CD4-positive, CD25-positive, alpha-beta regulatory T cell (primary cell): ENCODE measurements around the gene DPYD. TPM values are rescaled to one million over a fixed set of nuclear protein-coding genes. Genes with fewer than 3 reads are reported as not detected.
"Not testable (repeated sequence)": the region's sequence is repeated elsewhere in the genome, so short reads cannot be mapped to it uniquely, and the experiment has no call there.

ENCODE experiments used
- ATAC-seq, 2 donors: fragments of 150-1000 bp; cut with Tn5 transposase; one replicate each; pipeline ENCODE4 v1.10.0; 2021; ENCODE audit warnings: low read depth in 2 of 2, moderate number of reproducible peaks in 2 of 2, moderate library complexity in 1 of 2
- DNase-seq, 3 donors: peaks; one replicate each; pipeline versions ENCODE4 v3.0.0 to v3.0.0-alpha.2; 2012 to 2022; ENCODE audit warnings: mixed read lengths in 1 of 3
- H3K27ac ChIP-seq: one replicate; pipeline ENCODE4 v1.7.0; 2013; ENCODE audit warnings: mild to moderate bottlenecking, low read length; ENCODE audit not compliant: insufficient read depth, poor library complexity, severe bottlenecking
- H3K27me3 ChIP-seq: one replicate; pipeline ENCODE4 v1.7.0; 2013; ENCODE audit warnings: low read length; ENCODE audit not compliant: control insufficient read depth, insufficient read depth
- H3K36me3 ChIP-seq: one replicate; pipeline ENCODE4 v1.7.0; 2013; ENCODE audit warnings: mild to moderate bottlenecking, low read length, moderate library complexity; ENCODE audit not compliant: control insufficient read depth, insufficient read depth
- H3K4me1 ChIP-seq: 2 replicates; pipeline ENCODE4 v1.7.0; 2013; ENCODE audit warnings: mild to moderate bottlenecking, low read length; ENCODE audit not compliant: insufficient read depth, control insufficient read depth, poor library complexity, severe bottlenecking
- H3K4me3 ChIP-seq: one replicate; pipeline ENCODE4 v1.7.0; 2013; ENCODE audit warnings: low read depth, mild to moderate bottlenecking, low read length, moderate library complexity
- H3K9me3 ChIP-seq, 2 experiments: 1 replicate in 1 of 2; 2 replicates in 1 of 2; pipeline ENCODE4 v1.7.0; 2013; ENCODE audit warnings: low read length in 2 of 2, mild to moderate bottlenecking in 1 of 2, moderate library complexity in 1 of 2; ENCODE audit not compliant: control insufficient read depth in 2 of 2
- H3K27ac Mint-ChIP-seq, 3 donors: one replicate each; pipeline ENCODE4 v1.8.0; 2020 to 2022; ENCODE audit warnings: mild to moderate bottlenecking in 3 of 3, mixed read lengths in 3 of 3, moderate library complexity in 2 of 3
- H3K27me3 Mint-ChIP-seq: one replicate; pipeline ENCODE4 v1.8.0; 2022; ENCODE audit warnings: mild to moderate bottlenecking, mixed read lengths
- H3K36me3 Mint-ChIP-seq: one replicate; pipeline ENCODE4 v1.8.0; 2020; ENCODE audit warnings: mixed read lengths
- H3K4me1 Mint-ChIP-seq, 4 donors: one replicate each; pipeline ENCODE4 v1.8.0; 2020 to 2022; ENCODE audit warnings: mixed read lengths in 4 of 4, mild to moderate bottlenecking in 1 of 4
- H3K4me3 Mint-ChIP-seq, 4 donors: one replicate each; pipeline ENCODE4 v1.8.0; 2020 to 2022; ENCODE audit warnings: mild to moderate bottlenecking in 4 of 4, mixed read lengths in 4 of 4, moderate library complexity in 3 of 4
- H3K9me3 Mint-ChIP-seq, 7 donors: one replicate each; pipeline ENCODE4 v1.8.0; 2020 to 2022; ENCODE audit warnings: mixed read lengths in 7 of 7, mild to moderate bottlenecking in 3 of 7, moderate library complexity in 2 of 7
- polyA plus RNA-seq, 4 donors: library from polyadenylated mRNA; unstranded; fragments of 300-500 nt; fragmentation: Illumina TruSeq; gene quantifications; one replicate each; pipeline ENCODE4 v1.2.3, GENCODE V29; 2021
- total RNA-seq: library from RNA; stranded (reverse); gene quantifications from one replicate; pipeline ENCODE4 v1.2.3, GENCODE V29; 2022

The DPYD gene
- total and polyA plus RNA-seq, 5 donors from 2014 or later: 47.6 to 87.3 (median 55.2) TPM

DNA sequence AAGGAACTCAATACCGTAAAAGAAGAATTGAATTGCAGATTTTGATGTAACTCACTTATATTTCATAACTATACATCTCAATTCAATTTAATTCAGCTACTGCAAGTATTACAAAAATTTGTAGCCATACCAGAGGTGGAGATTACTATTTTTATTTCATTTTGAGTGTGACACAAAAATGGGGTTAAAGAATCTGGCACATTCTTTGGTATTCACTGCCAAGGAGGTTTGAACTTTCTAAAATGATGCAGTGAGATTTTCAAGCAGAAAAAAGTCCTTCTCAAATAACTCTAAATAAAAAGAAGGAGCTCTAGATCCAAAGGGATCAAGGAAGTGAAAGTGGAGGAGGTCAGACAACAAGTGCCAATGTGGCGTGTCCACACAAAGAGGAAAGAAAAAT is 569.0 kb downstream of the DPYD start:
- no peaks in the 10 kb centered on the region for H3K9me3 ChIP-seq
- Mint-ChIP-seq H3K36me3 (peaks cover 49% of the 10 kb centered on the region), H3K4me1 (peaks cover 0 to 7% (median 3%) of the 10 kb centered on the region in 4 donors), H3K27ac (no peak overlapping the region), H3K4me3 (no peak overlapping the region), H3K27me3 (no peaks in the 10 kb centered on the region), H3K9me3 (peaks cover 0 to 3% (median 0%) of the 10 kb centered on the region in 7 donors)
- H3K27me3 ChIP-seq: no peaks in the 10 kb centered on the region
- no peaks in the 10 kb centered on the region for H3K4me1 ChIP-seq
- peaks cover 2% of the 10 kb centered on the region for H3K36me3 ChIP-seq
- no peak overlapping the region for H3K27ac ChIP-seq
- H3K4me3 ChIP-seq: no peak overlapping the region
- ATAC-seq (no peak), DNase-seq (no peak)

- H3K4me3 Mint-ChIP-seq: no peak overlapping the region
- H3K27ac ChIP-seq: no peak overlapping the region
- ATAC-seq (no peak), DNase-seq (no peak)
- H3K4me1 ChIP-seq: no peaks in the 10 kb centered on the region
- peaks cover 2% of the 10 kb centered on the region for H3K36me3 ChIP-seq
- no peaks in the 10 kb centered on the region for H3K27me3 Mint-ChIP-seq
- no peaks in the 10 kb centered on the region for H3K27me3 ChIP-seq
- H3K4me3 ChIP-seq: no peak overlapping the region
- peaks cover 49% of the 10 kb centered on the region for H3K36me3 Mint-ChIP-seq
- H3K9me3 Mint-ChIP-seq: peaks cover 0 to 3% (median 0%) of the 10 kb centered on the region in 7 donors
- no peak overlapping the region for H3K27ac Mint-ChIP-seq
- peaks cover 0 to 15% (median 3%) of the 10 kb centered on the region in 4 donors for H3K4me1 Mint-ChIP-seq
- H3K9me3 ChIP-seq: no peaks in the 10 kb centered on the region
These were observed 570.2 kb downstream of the DPYD start for GRCh38 chr1:97350662-97351061.

GRCh38 chr1:97350241-97350640 is 570.6 kb downstream of the DPYD start:
- Histone ChIP-seq H3K9me3 (no peaks in the 10 kb centered on the region), H3K4me1 (no peaks in the 10 kb centered on the region), H3K27ac (no peak overlapping the region), H3K27me3 (no peaks in the 10 kb centered on the region), H3K36me3 (peaks cover 2% of the 10 kb centered on the region), H3K4me3 (no peak overlapping the region)
- no peak overlapping the region for H3K27ac Mint-ChIP-seq
- peaks cover 0 to 15% (median 3%) of the 10 kb centered on the region in 4 donors for H3K4me1 Mint-ChIP-seq
- no peak for DNase-seq
- no peak for ATAC-seq
- no peaks in the 10 kb centered on the region for H3K27me3 Mint-ChIP-seq
- peaks cover 0 to 3% (median 0%) of the 10 kb centered on the region in 7 donors for H3K9me3 Mint-ChIP-seq
- peaks cover 46% of the 10 kb centered on the region for H3K36me3 Mint-ChIP-seq
- no peak overlapping the region for H3K4me3 Mint-ChIP-seq

DNA sequence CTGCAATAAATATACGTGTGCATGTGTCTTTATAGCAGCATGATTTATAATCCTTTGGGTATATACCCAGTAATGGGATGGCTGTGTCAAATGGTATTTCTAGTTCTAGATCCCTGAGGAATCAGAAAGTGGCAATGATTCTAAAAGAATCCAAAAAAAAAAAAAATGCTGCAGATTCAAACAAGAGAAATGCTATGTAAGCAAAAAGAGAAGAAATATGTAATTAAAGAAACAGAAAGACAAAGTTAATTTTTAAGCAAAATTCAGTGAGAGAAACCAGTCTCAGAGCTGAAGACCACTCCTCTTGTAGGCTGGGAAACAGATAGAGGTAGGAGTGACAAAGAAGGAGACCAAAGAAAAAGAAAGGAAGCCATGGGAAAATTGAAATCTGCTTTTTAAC is 571.0 kb downstream of the DPYD start:
- Mint-ChIP-seq H3K36me3 (peaks cover 50% of the 10 kb centered on the region), H3K4me1 (peaks cover 0 to 14% (median 3%) of the 10 kb centered on the region in 4 donors)
- H3K27me3 ChIP-seq, H3K27ac ChIP-seq, H3K36me3 ChIP-seq, ATAC-seq, H3K27ac Mint-ChIP-seq, H3K9me3 Mint-ChIP-seq, H3K4me3 Mint-ChIP-seq, H3K9me3 ChIP-seq, H3K4me1 ChIP-seq, H3K27me3 Mint-ChIP-seq, H3K4me3 ChIP-seq, DNase-seq: not testable (repeated sequence)

DNA sequence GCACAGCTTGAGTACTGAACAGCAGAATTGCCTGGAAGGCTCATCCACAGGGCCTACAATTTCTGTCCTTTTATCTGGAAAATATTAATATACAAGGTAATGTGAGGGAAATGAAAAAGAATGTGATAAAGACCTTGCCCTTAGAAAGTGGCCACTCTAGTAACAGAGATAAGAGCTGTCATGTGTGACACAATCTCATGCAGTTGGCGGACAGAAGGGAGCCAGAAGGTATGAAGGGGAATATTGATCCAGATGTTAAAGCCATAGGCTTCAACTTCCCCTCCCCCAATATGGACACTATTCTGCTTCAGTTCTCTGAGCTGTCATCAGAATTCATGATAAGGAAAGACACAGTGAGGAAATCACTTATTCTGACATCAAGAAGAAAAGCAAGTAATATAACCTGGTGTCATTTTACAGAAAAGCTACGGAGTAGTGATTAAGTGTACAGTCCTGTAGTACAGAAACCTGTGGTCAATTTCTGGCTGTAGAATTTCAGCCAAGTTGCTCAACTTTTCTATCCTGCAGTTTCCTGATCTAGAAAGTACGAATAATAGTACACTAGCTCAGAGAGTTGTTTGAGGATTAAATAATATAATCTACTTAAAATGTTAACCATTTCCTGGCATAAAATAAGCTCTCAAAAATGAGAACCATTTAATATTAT is 572.1 kb downstream of the DPYD start:
- no peak for ATAC-seq
- Mint-ChIP-seq H3K36me3 (peaks cover 42% of the 10 kb centered on the region), H3K4me3 (no peak overlapping the region), H3K27me3 (no peaks in the 10 kb centered on the region), H3K27ac (no peak overlapping the region), H3K9me3 (peaks cover 0 to 3% (median 0%) of the 10 kb centered on the region in 7 donors), H3K4me1 (peaks cover 0 to 8% (median 3%) of the 10 kb centered on the region in 4 donors)
- H3K27ac ChIP-seq: no peak overlapping the region
- no peaks in the 10 kb centered on the region for H3K36me3 ChIP-seq
- H3K4me1 ChIP-seq: no peaks in the 10 kb centered on the region
- no peaks in the 10 kb centered on the region for H3K9me3 ChIP-seq
- DNase-seq: no peak
- no peaks in the 10 kb centered on the region for H3K27me3 ChIP-seq
- H3K4me3 ChIP-seq: no peak overlapping the region

DNA sequence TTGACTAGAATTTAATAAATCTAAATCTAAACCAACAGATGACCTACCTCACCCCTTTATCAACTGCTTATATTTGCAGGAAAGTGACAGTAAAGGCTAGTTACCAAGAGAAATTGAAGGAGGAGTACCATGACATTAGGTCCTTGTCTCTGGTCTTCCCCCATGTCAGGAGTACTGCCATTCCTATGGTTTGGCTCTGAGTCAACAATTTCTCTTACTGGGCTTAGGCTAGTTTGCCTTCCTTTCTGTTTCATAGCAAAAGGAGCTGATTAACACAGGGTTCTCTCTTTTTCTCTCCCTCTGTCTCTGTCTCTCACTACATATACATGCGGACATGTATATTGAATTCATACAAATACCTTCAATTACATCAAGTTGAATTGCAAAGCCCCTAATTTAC is 579.9 kb downstream of the DPYD start:
- Histone ChIP-seq H3K4me3 (no peak overlapping the region), H3K36me3 (no peaks in the 10 kb centered on the region), H3K9me3 (no peaks in the 10 kb centered on the region), H3K27me3 (no peaks in the 10 kb centered on the region), H3K27ac (no peak overlapping the region), H3K4me1 (no peaks in the 10 kb centered on the region)
- Mint-ChIP-seq H3K4me1 (peaks cover 0 to 5% (median 1%) of the 10 kb centered on the region in 4 donors), H3K27me3 (no peaks in the 10 kb centered on the region), H3K4me3 (no peak overlapping the region), H3K9me3 (no peaks in the 10 kb centered on the region), H3K27ac (no peak overlapping the region), H3K36me3 (peaks cover 20% of the 10 kb centered on the region)
- DNase-seq (no peak), ATAC-seq (no peak)

DNA sequence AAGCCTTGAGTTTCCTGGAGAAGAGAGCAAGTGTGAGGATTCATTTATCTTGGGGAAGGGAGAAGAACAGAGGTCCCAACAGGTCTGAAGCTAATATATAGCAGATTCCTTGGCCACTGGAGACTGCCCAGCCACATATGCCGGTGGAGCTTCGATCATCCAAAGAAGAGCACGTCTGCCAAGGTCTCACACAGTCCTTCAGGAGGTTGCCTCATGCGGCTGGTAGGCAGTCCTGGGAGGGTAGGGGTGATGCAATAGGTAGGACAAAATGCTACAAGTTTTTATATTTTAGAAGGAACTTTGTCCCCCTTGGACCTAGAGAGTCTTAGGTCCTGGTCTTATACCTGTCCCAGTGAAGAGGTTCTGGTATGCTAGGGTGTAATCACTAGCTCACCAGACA is 582.5 kb downstream of the DPYD start:
- H3K9me3 Mint-ChIP-seq: no peaks in the 10 kb centered on the region
- no peak overlapping the region for H3K27ac Mint-ChIP-seq
- Histone ChIP-seq H3K27ac (no peak overlapping the region), H3K9me3 (no peaks in the 10 kb centered on the region), H3K4me3 (no peak overlapping the region), H3K4me1 (no peaks in the 10 kb centered on the region), H3K36me3 (no peaks in the 10 kb centered on the region), H3K27me3 (no peaks in the 10 kb centered on the region)
- peaks cover 24% of the 10 kb centered on the region for H3K36me3 Mint-ChIP-seq
- DNase-seq (no peak), ATAC-seq (no peak)
- H3K4me1 Mint-ChIP-seq: peaks cover 0 to 3% (median 1%) of the 10 kb centered on the region in 4 donors
- no peak overlapping the region for H3K4me3 Mint-ChIP-seq
- H3K27me3 Mint-ChIP-seq: no peaks in the 10 kb centered on the region
